Measurements from ENCODE around the gene COX7C. TPM values are rescaled to one million over a fixed set of nuclear protein-coding genes. Genes with fewer than 3 reads are reported as not detected.
"Not testable (repeated sequence)": the region's sequence is repeated elsewhere in the genome, so short reads cannot be mapped to it uniquely, and the experiment has no call there.

COX7C gene
- total RNA-seq, 2 experiments from 2014 or later, result 701 to 738 TPM

- H3K9me3 Mint-ChIP-seq, result no peaks in the 10 kb centered on the region
- no peak overlapping the region for H3K4me3 Mint-ChIP-seq
- no peaks in the 10 kb centered on the region for H3K4me1 Mint-ChIP-seq (ENCODE audit: low read depth)
- H3K27me3 Mint-ChIP-seq, result peaks cover 9% of the 10 kb centered on the region
- H3K36me3 Mint-ChIP-seq (ENCODE audit: low read depth), result no peaks in the 10 kb centered on the region
- H3K27ac Mint-ChIP-seq, result no peak overlapping the region
- ATAC-seq (no peak), DNase-seq (no peak)
- ChIA-PET CTCF (no interaction called here), POLR2A (no interaction called here)
- intact Hi-C loops (cut with micrococcal nuclease), result no loop called here
- TF ChIP-seq, protein P1, sequence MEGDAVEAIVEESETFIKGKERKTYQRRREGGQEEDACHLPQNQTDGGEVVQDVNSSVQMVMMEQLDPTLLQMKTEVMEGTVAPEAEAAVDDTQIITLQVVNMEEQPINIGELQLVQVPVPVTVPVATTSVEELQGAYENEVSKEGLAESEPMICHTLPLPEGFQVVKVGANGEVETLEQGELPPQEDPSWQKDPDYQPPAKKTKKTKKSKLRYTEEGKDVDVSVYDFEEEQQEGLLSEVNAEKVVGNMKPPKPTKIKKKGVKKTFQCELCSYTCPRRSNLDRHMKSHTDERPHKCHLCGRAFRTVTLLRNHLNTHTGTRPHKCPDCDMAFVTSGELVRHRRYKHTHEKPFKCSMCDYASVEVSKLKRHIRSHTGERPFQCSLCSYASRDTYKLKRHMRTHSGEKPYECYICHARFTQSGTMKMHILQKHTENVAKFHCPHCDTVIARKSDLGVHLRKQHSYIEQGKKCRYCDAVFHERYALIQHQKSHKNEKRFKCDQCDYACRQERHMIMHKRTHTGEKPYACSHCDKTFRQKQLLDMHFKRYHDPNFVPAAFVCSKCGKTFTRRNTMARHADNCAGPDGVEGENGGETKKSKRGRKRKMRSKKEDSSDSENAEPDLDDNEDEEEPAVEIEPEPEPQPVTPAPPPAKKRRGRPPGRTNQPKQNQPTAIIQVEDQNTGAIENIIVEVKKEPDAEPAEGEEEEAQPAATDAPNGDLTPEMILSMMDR (IDR thresholded peaks at IDR 0.05), result no peak
Observed at GRCh38 chr5:86644843-86645242, 27.1 kb downstream of the COX7C start.

DNA sequence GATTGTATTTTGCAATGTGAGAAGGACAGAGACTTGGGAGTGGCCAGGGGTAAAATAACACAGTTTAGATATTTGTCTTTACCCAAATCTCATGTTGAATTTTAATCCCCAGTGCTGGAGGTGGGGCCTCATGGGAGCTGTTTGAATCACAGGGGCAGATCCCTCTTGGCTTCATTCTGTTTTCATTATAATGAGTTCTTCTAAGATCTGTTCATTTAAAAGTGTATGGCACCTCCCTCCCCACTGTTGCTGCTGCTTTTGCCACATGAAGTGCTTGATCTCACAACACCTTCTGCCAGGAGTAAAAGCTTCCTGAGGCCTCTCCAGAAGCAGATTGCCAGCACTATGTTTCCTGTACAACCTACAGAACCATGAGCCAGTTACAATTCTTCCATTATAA is 28.1 kb downstream of the COX7C start:
- no peaks in the 10 kb centered on the region for H3K36me3 Mint-ChIP-seq (ENCODE audit: low read depth)
- H3K27me3 Mint-ChIP-seq, result peaks cover 9% of the 10 kb centered on the region
- TF ChIP-seq, protein P1 (IDR thresholded peaks at IDR 0.05), result no peak
- H3K4me3 Mint-ChIP-seq, result no peak overlapping the region
- intact Hi-C loops (cut with micrococcal nuclease), result no loop called here
- ATAC-seq, result no peak
- ChIA-PET CTCF (no interaction called here), POLR2A (no interaction called here)
- no peaks in the 10 kb centered on the region for H3K4me1 Mint-ChIP-seq (ENCODE audit: low read depth)
- DNase-seq, result no peak
- H3K27ac Mint-ChIP-seq, result no peak overlapping the region
- no peaks in the 10 kb centered on the region for H3K9me3 Mint-ChIP-seq

GRCh38 chr5:86646671-86647070 is 28.9 kb downstream of the COX7C start:
- Mint-ChIP-seq H3K36me3 (ENCODE audit: low read depth) (no peaks in the 10 kb centered on the region), H3K4me3 (no peak overlapping the region), H3K27ac (no peak overlapping the region), H3K4me1 (ENCODE audit: low read depth) (no peaks in the 10 kb centered on the region), H3K9me3 (no peaks in the 10 kb centered on the region), H3K27me3 (peaks cover 9% of the 10 kb centered on the region)
- ATAC-seq (no peak), DNase-seq (no peak)
- intact Hi-C loops (cut with micrococcal nuclease), result no loop called here
- ChIA-PET CTCF (no interaction called here), POLR2A (no interaction called here)
- TF ChIP-seq, protein P1 (IDR thresholded peaks at IDR 0.05), result no peak

DNA sequence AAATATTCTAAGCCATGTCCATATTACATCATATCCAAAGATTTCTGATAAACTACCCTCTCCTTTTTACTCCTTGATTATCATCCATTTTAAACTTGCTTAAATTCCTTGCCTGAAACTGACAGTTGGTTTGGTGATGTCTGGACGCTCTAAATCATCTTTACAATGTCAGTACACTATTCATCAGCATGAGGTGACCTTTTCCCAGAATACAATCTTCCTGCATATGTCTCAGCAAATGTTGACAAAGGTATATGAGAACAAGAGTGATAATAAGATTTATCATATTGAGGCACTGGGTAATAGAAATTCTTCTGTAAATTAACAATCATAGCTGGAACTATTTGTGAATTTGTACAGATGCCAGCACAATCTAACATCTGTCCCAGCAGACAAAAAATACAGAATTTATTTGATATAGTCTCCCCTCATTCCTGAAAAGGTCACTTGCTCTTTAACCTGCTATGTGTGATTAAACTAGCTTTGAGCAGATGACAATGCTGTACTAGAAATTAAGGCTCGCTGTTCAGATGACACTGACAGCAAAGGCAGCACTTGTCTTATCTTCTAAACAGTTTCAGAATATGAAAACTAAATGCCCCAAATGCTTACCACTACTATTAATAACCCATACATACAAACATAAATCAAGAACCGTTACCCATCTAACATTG is 32.2 kb downstream of the COX7C start:
- ATAC-seq (no peak), DNase-seq (no peak)
- ChIA-PET CTCF (no interaction called here), POLR2A (no interaction called here)
- Mint-ChIP-seq H3K27ac (no peak overlapping the region), H3K27me3 (peaks cover 9% of the 10 kb centered on the region), H3K9me3 (no peaks in the 10 kb centered on the region), H3K4me1 (ENCODE audit: low read depth) (no peaks in the 10 kb centered on the region), H3K36me3 (ENCODE audit: low read depth) (no peaks in the 10 kb centered on the region), H3K4me3 (no peak overlapping the region)
- TF ChIP-seq, protein P1 (IDR thresholded peaks at IDR 0.05), result no peak
- intact Hi-C loops (cut with micrococcal nuclease), result no loop called here

- H3K36me3 Mint-ChIP-seq (ENCODE audit: low read depth); DNase-seq; H3K9me3 Mint-ChIP-seq; CTCF ChIA-PET; intact Hi-C loops (cut with micrococcal nuclease); ATAC-seq; H3K4me3 Mint-ChIP-seq; H3K27ac Mint-ChIP-seq; POLR2A ChIA-PET; H3K4me1 Mint-ChIP-seq (ENCODE audit: low read depth): not testable (repeated sequence)
- H3K27me3 Mint-ChIP-seq, result peaks cover 12% of the 10 kb centered on the region
Observed at GRCh38 chr5:86660771-86661170, 43.0 kb downstream of the COX7C start.

GRCh38 chr5:86664173-86664572 is 46.4 kb downstream of the COX7C start:
- no peak overlapping the region for H3K4me3 Mint-ChIP-seq
- intact Hi-C loops (cut with micrococcal nuclease), result no loop called here
- H3K4me1 Mint-ChIP-seq (ENCODE audit: low read depth), result peaks cover 2% of the 10 kb centered on the region
- DNase-seq, result no peak
- TF ChIP-seq, protein P1 (IDR thresholded peaks at IDR 0.05), result no peak
- no peak for ATAC-seq
- peaks cover 12% of the 10 kb centered on the region for H3K27me3 Mint-ChIP-seq
- CTCF ChIA-PET, result no interaction called here
- H3K36me3 Mint-ChIP-seq (ENCODE audit: low read depth), result no peaks in the 10 kb centered on the region
- POLR2A ChIA-PET, result no interaction called here
- H3K9me3 Mint-ChIP-seq, result no peaks in the 10 kb centered on the region
- no peak overlapping the region for H3K27ac Mint-ChIP-seq

Data from activated CD8-positive, alpha-beta T cell treated with anti-CD3 and anti-CD28 coated beads for 36 hours (primary cell).